ENCODE measurements around the gene TFEB.

The TFEB gene

GRCh38 chr6:41643899-41644269 lies 91.5 kb downstream of the TFEB start:
- CTCF ChIA-PET, result interaction anchor here (1.1 kb wide), 1 partner anchor 40 kb away, joined by 4 read pairs; no protein-coding TSS in a partner anchor
- Histone ChIP-seq H3K4me3 (ENCODE audit: low read depth, low read length) (no peak overlapping the region), H3K9me3 (ENCODE audit: control insufficient read depth, insufficient read depth, low read depth, low read length) (no peaks in the 10 kb centered on the region), H3K4me1 (ENCODE audit: control insufficient read depth, insufficient read depth, low read length) (no peaks in the 10 kb centered on the region; the same call in 1 of the 2 replicates), H3K27ac (ENCODE audit: extremely low read depth, low read depth, low read length) (no peak overlapping the region), H3K36me3 (ENCODE audit: control insufficient read depth in 2 of 2, insufficient read depth in 1 of 2, low read length in 2 of 2) (no peaks in the 10 kb centered on the region)
- TF ChIP-seq ZNF501 (tag by site-specific recombination; IDR thresholded peaks at IDR 0.05) (no peak), TRIM28 (IDR thresholded peaks at IDR 0.05; ENCODE audit: borderline replicate concordance, low read length) (no peak), ZNF624 (tag by site-specific recombination; IDR thresholded peaks at IDR 0.05) (no peak)
- POLR2A ChIA-PET, result no interaction called here

- H3K4me1 ChIP-seq (ENCODE audit: control insufficient read depth, insufficient read depth, low read length), result no peaks in the 10 kb centered on the region; the same call in 1 of the 2 replicates
- no peak overlapping the region for H3K4me3 ChIP-seq (ENCODE audit: low read depth, low read length)
- peak; percentile 61; the same call in 1 of the 2 replicates for TF ChIP-seq ZNF366 (tag by site-specific recombination; conservative IDR thresholded peaks at IDR 0.05)
- no peak for TF ChIP-seq ZNF610 (tag by site-specific recombination; IDR thresholded peaks at IDR 0.05; ENCODE audit: borderline replicate concordance)
- TF ChIP-seq ZNF16 (tag by site-specific recombination; IDR thresholded peaks at IDR 0.05; ENCODE audit: low read depth), result no peak
- TF ChIP-seq ZNF23 (tag by site-specific recombination; IDR thresholded peaks at IDR 0.05; ENCODE audit: borderline replicate concordance), result no peak
- TF ChIP-seq ZIC2 (tag by site-specific recombination; IDR thresholded peaks at IDR 0.05), result peak; percentile 93
- peak; percentile 26; the same call in 1 of the 2 replicates for TF ChIP-seq ZNF341 (tag by site-specific recombination; IDR thresholded peaks at IDR 0.05; ENCODE audit: low read depth)
- no peaks in the 10 kb centered on the region for H3K36me3 ChIP-seq (ENCODE audit: control insufficient read depth in 2 of 2, insufficient read depth in 1 of 2, low read length in 2 of 2)
- H3K27ac ChIP-seq (ENCODE audit: extremely low read depth, low read depth, low read length), result no peak overlapping the region
- CTCF ChIA-PET, result interaction anchor here (1.1 kb wide), 1 partner anchor 41 kb away, joined by 4 read pairs; no protein-coding TSS in a partner anchor
- POLR2A ChIA-PET, result no interaction called here
- H3K9me3 ChIP-seq (ENCODE audit: control insufficient read depth, insufficient read depth, low read depth, low read length), result no peaks in the 10 kb centered on the region
Observed at GRCh38 chr6:41642960-41643898, 92.2 kb downstream of the TFEB start.

GRCh38 chr6:41642090-41642959 lies 93.1 kb downstream of the TFEB start:
- TF ChIP-seq ZNF776 (tag by site-specific recombination; IDR thresholded peaks at IDR 0.05; ENCODE audit: borderline replicate concordance), result no peak
- CTCF ChIA-PET, result interaction anchor here (0.6 to 2.2 kb wide), 3 partner anchors 63 to 1325 kb away, joined by 3 to 7 read pairs (median 3); no protein-coding TSS in a partner anchor
- Histone ChIP-seq H3K36me3 (ENCODE audit: control insufficient read depth in 2 of 2, insufficient read depth in 1 of 2, low read length in 2 of 2) (no peaks in the 10 kb centered on the region), H3K4me1 (ENCODE audit: control insufficient read depth, insufficient read depth, low read length) (no peaks in the 10 kb centered on the region; the same call in 1 of the 2 replicates), H3K27ac (ENCODE audit: extremely low read depth, low read depth, low read length) (no peak overlapping the region), H3K9me3 (ENCODE audit: control insufficient read depth, insufficient read depth, low read depth, low read length) (no peaks in the 10 kb centered on the region), H3K4me3 (ENCODE audit: low read depth, low read length) (no peak overlapping the region)
- POLR2A ChIA-PET, result no interaction called here

- H3K4me3 ChIP-seq (ENCODE audit: low read depth, low read length), result no peak overlapping the region
- H3K36me3 ChIP-seq (ENCODE audit: control insufficient read depth in 2 of 2, insufficient read depth in 1 of 2, low read length in 2 of 2), result no peaks in the 10 kb centered on the region
- POLR2A ChIA-PET, result no interaction called here
- no peaks in the 10 kb centered on the region for H3K9me3 ChIP-seq (ENCODE audit: control insufficient read depth, insufficient read depth, low read depth, low read length)
- H3K4me1 ChIP-seq (ENCODE audit: control insufficient read depth, insufficient read depth, low read length), result no peaks in the 10 kb centered on the region; the same call in 1 of the 2 replicates
- no peak overlapping the region for H3K27ac ChIP-seq (ENCODE audit: extremely low read depth, low read depth, low read length)
- TF ChIP-seq ZNF707 (tag by site-specific recombination; IDR thresholded peaks at IDR 0.05) (no peak), GLI4 (tag by site-specific recombination; IDR thresholded peaks at IDR 0.05) (peak; percentile 93; the same call in 1 of the 2 replicates)
- CTCF ChIA-PET, result interaction anchor here (0.6 to 2.2 kb wide), 4 partner anchors 9 to 274 kb away, joined by 3 to 7 read pairs (median 3); no protein-coding TSS in a partner anchor
Observed at GRCh38 chr6:41641352-41641925, 94.0 kb downstream of the TFEB start.
